Measurements from ENCODE around the gene IL17RA. TPM values are rescaled to one million over a fixed set of nuclear protein-coding genes. Genes with fewer than 3 reads are reported as not detected.

Gene IL17RA, protein sequence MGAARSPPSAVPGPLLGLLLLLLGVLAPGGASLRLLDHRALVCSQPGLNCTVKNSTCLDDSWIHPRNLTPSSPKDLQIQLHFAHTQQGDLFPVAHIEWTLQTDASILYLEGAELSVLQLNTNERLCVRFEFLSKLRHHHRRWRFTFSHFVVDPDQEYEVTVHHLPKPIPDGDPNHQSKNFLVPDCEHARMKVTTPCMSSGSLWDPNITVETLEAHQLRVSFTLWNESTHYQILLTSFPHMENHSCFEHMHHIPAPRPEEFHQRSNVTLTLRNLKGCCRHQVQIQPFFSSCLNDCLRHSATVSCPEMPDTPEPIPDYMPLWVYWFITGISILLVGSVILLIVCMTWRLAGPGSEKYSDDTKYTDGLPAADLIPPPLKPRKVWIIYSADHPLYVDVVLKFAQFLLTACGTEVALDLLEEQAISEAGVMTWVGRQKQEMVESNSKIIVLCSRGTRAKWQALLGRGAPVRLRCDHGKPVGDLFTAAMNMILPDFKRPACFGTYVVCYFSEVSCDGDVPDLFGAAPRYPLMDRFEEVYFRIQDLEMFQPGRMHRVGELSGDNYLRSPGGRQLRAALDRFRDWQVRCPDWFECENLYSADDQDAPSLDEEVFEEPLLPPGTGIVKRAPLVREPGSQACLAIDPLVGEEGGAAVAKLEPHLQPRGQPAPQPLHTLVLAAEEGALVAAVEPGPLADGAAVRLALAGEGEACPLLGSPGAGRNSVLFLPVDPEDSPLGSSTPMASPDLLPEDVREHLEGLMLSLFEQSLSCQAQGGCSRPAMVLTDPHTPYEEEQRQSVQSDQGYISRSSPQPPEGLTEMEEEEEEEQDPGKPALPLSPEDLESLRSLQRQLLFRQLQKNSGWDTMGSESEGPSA
- polyA plus RNA-seq (0.08 and 0.52 TPM in 2 replicates), polyA minus RNA-seq (0.12 and 0.24 TPM in 2 replicates)

DNA sequence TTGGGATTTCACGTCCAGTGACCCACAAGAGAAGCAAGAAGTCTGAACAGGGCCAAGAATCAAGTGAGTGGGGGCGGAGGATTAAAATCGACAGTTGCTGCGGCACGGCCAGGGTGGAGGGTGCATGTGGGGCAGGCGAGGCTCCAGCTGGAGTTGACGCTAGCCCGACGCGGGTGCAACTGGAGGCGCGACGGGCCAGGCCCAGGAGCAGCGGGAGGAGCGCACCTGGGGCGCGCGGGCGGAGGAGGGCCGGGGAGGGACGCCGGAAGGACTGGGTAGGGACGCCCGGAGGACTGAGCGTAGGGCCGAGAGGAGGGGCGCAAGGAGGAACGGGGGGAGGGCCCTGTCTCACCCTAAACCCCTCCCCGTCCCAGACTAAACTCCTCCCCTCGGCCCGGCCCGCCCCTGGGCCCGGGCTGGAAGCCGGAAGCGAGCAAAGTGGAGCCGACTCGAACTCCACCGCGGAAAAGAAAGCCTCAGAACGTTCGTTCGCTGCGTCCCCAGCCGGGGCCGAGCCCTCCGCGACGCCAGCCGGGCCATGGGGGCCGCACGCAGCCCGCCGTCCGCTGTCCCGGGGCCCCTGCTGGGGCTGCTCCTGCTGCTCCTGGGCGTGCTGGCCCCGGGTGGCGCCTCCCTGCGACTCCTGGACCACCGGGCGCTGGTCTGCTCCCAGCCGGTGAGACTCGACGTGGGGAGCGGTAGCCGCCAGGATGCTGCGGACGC lies at the start of gene IL17RA:
Gene IL17RA (plus strand): TSS at position 447 of the 723 bp plus-strand sequence. CDS start 92 bp downstream, at position 539.
- no peak for TF ChIP-seq EP300 (conservative IDR thresholded peaks at IDR 0.05; ENCODE audit: poor library complexity, severe bottlenecking)
- TF ChIP-seq POLR2AphosphoS5 (IDR thresholded peaks at IDR 0.05) = no peak
- no peak for TF ChIP-seq MXI1 (conservative IDR thresholded peaks at IDR 0.05; ENCODE audit: poor library complexity, severe bottlenecking)
- TF ChIP-seq, protein P1, sequence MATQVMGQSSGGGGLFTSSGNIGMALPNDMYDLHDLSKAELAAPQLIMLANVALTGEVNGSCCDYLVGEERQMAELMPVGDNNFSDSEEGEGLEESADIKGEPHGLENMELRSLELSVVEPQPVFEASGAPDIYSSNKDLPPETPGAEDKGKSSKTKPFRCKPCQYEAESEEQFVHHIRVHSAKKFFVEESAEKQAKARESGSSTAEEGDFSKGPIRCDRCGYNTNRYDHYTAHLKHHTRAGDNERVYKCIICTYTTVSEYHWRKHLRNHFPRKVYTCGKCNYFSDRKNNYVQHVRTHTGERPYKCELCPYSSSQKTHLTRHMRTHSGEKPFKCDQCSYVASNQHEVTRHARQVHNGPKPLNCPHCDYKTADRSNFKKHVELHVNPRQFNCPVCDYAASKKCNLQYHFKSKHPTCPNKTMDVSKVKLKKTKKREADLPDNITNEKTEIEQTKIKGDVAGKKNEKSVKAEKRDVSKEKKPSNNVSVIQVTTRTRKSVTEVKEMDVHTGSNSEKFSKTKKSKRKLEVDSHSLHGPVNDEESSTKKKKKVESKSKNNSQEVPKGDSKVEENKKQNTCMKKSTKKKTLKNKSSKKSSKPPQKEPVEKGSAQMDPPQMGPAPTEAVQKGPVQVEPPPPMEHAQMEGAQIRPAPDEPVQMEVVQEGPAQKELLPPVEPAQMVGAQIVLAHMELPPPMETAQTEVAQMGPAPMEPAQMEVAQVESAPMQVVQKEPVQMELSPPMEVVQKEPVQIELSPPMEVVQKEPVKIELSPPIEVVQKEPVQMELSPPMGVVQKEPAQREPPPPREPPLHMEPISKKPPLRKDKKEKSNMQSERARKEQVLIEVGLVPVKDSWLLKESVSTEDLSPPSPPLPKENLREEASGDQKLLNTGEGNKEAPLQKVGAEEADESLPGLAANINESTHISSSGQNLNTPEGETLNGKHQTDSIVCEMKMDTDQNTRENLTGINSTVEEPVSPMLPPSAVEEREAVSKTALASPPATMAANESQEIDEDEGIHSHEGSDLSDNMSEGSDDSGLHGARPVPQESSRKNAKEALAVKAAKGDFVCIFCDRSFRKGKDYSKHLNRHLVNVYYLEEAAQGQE (IDR thresholded peaks at IDR 0.05; ENCODE audit: borderline replicate concordance) = no peak
- TF ChIP-seq RAD21 (conservative IDR thresholded peaks at IDR 0.05) = no peak
- TF ChIP-seq EZH2 (IDR thresholded peaks at IDR 0.05; ENCODE audit: borderline replicate concordance, insufficient read depth, low read length, poor library complexity, severe bottlenecking) = no peak
- TF ChIP-seq TAF1 (IDR thresholded peaks at IDR 0.05; ENCODE audit: low read depth) = no peak
- TF ChIP-seq, protein P2, sequence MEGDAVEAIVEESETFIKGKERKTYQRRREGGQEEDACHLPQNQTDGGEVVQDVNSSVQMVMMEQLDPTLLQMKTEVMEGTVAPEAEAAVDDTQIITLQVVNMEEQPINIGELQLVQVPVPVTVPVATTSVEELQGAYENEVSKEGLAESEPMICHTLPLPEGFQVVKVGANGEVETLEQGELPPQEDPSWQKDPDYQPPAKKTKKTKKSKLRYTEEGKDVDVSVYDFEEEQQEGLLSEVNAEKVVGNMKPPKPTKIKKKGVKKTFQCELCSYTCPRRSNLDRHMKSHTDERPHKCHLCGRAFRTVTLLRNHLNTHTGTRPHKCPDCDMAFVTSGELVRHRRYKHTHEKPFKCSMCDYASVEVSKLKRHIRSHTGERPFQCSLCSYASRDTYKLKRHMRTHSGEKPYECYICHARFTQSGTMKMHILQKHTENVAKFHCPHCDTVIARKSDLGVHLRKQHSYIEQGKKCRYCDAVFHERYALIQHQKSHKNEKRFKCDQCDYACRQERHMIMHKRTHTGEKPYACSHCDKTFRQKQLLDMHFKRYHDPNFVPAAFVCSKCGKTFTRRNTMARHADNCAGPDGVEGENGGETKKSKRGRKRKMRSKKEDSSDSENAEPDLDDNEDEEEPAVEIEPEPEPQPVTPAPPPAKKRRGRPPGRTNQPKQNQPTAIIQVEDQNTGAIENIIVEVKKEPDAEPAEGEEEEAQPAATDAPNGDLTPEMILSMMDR (IDR thresholded peaks at IDR 0.05; ENCODE audit: poor library complexity, severe bottlenecking) = no peak
- TF ChIP-seq SMC3 (conservative IDR thresholded peaks at IDR 0.05; ENCODE audit: poor library complexity) = no peak
- peak within 1 kb of the TSS; percentile 60 for H3K4me3 ChIP-seq (ENCODE audit: low read length)
- no peak within 1 kb of the TSS for H3K27ac ChIP-seq (ENCODE audit: low read length)
- no peak within 1 kb of the TSS for H3K4me2 ChIP-seq (ENCODE audit: low read length)
- H4K20me1 ChIP-seq (ENCODE audit: insufficient read depth) = no peaks in the 10 kb centered on the region
- no peaks in the 10 kb centered on the region for H3K36me3 ChIP-seq (ENCODE audit: insufficient read depth, low read length)
- H3K79me2 ChIP-seq (replicated peaks; ENCODE audit: insufficient read depth, low read length) = no peaks in the 10 kb centered on the region
- no peaks in the 10 kb centered on the region for H3F3A ChIP-seq (ENCODE audit: insufficient read depth, low read length, poor library complexity, severe bottlenecking)
- H3K9me3 ChIP-seq (ENCODE audit: low read length) = no peaks in the 10 kb centered on the region
- no peak within 1 kb of the TSS for H2AFZ ChIP-seq (ENCODE audit: low read depth, low read length)
- H3K9ac ChIP-seq (ENCODE audit: low read length) = peak within 1 kb of the TSS; percentile 3
- peaks cover 46% of the 10 kb centered on the region for H3K27me3 ChIP-seq (ENCODE audit: insufficient read depth, low read depth, low read length)
- H3K9me2 ChIP-seq (ENCODE audit: insufficient read depth, low read length) = no peaks in the 10 kb centered on the region

DNA sequence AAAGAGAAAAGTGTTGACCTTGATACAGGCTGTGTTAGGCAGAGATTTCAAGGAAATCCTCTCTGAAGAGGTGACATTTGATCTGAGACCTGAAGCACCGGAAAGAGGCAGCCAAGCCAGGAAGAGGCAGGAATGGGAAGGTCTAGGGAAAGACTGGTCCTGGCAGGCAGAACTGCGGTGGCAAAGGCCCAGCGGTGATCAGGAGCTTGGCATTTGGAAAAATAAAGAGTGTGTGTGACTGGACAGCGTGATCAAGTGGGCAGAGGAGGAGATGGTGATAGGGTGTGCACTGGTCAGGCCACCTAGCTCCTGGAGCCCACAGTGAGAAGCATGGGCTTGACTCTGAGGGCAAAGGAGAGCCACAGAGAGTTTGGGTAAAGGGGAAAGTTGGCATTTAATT lies 49.6 kb upstream of the IL17RA start:
- no peaks in the 10 kb centered on the region for H3K9me2 ChIP-seq (ENCODE audit: insufficient read depth, low read length)
- H4K20me1 ChIP-seq (ENCODE audit: insufficient read depth) = no peaks in the 10 kb centered on the region
- no peaks in the 10 kb centered on the region for H3K27me3 ChIP-seq (ENCODE audit: insufficient read depth, low read depth, low read length)
- H3K4me2 ChIP-seq (ENCODE audit: low read length) = no peak overlapping the region
- no peaks in the 10 kb centered on the region for H3F3A ChIP-seq (ENCODE audit: insufficient read depth, low read length, poor library complexity, severe bottlenecking)
- no peaks in the 10 kb centered on the region for H3K9me3 ChIP-seq (ENCODE audit: low read length)
- TF ChIP-seq MXI1 (conservative IDR thresholded peaks at IDR 0.05; ENCODE audit: poor library complexity, severe bottlenecking) = no peak
- TF ChIP-seq TAF1 (IDR thresholded peaks at IDR 0.05; ENCODE audit: low read depth) = no peak
- no peak for TF ChIP-seq POLR2AphosphoS5 (IDR thresholded peaks at IDR 0.05)
- TF ChIP-seq EZH2 (IDR thresholded peaks at IDR 0.05; ENCODE audit: borderline replicate concordance, insufficient read depth, low read length, poor library complexity, severe bottlenecking) = no peak
- no peak for TF ChIP-seq RAD21 (conservative IDR thresholded peaks at IDR 0.05)
- TF ChIP-seq, protein P2 (IDR thresholded peaks at IDR 0.05; ENCODE audit: poor library complexity, severe bottlenecking) = no peak
- TF ChIP-seq, protein P1 (IDR thresholded peaks at IDR 0.05; ENCODE audit: borderline replicate concordance) = no peak
- TF ChIP-seq SMC3 (conservative IDR thresholded peaks at IDR 0.05; ENCODE audit: poor library complexity) = no peak
- TF ChIP-seq EP300 (conservative IDR thresholded peaks at IDR 0.05; ENCODE audit: poor library complexity, severe bottlenecking) = no peak
- H3K79me2 ChIP-seq (replicated peaks; ENCODE audit: insufficient read depth, low read length) = no peaks in the 10 kb centered on the region
- no peaks in the 10 kb centered on the region for H3K36me3 ChIP-seq (ENCODE audit: insufficient read depth, low read length)
- no peak overlapping the region for H3K27ac ChIP-seq (ENCODE audit: low read length)
- H3K9ac ChIP-seq (ENCODE audit: low read length) = no peak overlapping the region
- no peak overlapping the region for H3K4me3 ChIP-seq (ENCODE audit: low read length)
- no peak overlapping the region for H2AFZ ChIP-seq (ENCODE audit: low read depth, low read length)
